Astrocyte of the spinal cord (primary cell): ENCODE measurements around the gene MMRN2.

Experiments used
- DNase-seq: peaks from one replicate; pipeline ENCODE4 v3.0.0; 2011; ENCODE audit warnings: low read depth, low spot score
- H3K4me3 ChIP-seq: 2 replicates; pipeline ENCODE4 v1.5.1; 2011; ENCODE audit warnings: low read depth, mild to moderate bottlenecking, low read length, moderate library complexity
- in situ Hi-C: cut with HindIII; loops from 2 replicates; pipeline ENCODE4 v1.10.0; 2017; ENCODE audit warnings: low sequenced_read_pairs
- TF ChIP-seq, protein P1 (sequence below): IDR thresholded peaks from 2 replicates; pipeline ENCODE4 v1.5.1; 2012; ENCODE audit warnings: low read depth, mild to moderate bottlenecking, low read length, inconsistent platforms

MMRN2 gene

DNA sequence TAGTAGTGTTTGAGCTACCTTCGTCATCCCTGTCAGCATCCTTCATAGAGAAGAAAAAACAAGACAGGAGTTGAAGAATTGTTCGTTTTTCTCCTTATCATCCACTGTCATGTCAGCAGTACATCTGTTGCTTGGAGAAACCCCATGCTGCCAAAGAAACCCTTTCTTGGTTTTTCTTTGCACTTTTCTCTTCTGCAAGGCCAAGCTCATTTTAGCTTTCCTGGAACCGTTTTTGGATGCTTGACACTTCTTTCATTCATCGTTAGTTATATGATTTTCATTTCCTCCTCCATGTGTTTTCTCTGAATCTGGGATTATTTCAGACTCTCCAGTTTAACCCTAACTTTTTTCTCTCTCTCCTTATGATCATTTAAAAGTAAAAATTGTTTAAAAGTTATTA lies 58.9 kb downstream of the MMRN2 start:
- DNase-seq, result no peak
- H3K4me3 ChIP-seq, result no peak overlapping the region
- in situ Hi-C loops, result no loop called here
- TF ChIP-seq, protein P1, sequence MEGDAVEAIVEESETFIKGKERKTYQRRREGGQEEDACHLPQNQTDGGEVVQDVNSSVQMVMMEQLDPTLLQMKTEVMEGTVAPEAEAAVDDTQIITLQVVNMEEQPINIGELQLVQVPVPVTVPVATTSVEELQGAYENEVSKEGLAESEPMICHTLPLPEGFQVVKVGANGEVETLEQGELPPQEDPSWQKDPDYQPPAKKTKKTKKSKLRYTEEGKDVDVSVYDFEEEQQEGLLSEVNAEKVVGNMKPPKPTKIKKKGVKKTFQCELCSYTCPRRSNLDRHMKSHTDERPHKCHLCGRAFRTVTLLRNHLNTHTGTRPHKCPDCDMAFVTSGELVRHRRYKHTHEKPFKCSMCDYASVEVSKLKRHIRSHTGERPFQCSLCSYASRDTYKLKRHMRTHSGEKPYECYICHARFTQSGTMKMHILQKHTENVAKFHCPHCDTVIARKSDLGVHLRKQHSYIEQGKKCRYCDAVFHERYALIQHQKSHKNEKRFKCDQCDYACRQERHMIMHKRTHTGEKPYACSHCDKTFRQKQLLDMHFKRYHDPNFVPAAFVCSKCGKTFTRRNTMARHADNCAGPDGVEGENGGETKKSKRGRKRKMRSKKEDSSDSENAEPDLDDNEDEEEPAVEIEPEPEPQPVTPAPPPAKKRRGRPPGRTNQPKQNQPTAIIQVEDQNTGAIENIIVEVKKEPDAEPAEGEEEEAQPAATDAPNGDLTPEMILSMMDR, result no peak

- no peak for DNase-seq
- H3K4me3 ChIP-seq, result no peak overlapping the region
- TF ChIP-seq, protein P1, result no peak
- in situ Hi-C loops, result no loop called here
Measured at GRCh38 chr10:86889997-86890396, 67.4 kb downstream of the MMRN2 start.

DNA sequence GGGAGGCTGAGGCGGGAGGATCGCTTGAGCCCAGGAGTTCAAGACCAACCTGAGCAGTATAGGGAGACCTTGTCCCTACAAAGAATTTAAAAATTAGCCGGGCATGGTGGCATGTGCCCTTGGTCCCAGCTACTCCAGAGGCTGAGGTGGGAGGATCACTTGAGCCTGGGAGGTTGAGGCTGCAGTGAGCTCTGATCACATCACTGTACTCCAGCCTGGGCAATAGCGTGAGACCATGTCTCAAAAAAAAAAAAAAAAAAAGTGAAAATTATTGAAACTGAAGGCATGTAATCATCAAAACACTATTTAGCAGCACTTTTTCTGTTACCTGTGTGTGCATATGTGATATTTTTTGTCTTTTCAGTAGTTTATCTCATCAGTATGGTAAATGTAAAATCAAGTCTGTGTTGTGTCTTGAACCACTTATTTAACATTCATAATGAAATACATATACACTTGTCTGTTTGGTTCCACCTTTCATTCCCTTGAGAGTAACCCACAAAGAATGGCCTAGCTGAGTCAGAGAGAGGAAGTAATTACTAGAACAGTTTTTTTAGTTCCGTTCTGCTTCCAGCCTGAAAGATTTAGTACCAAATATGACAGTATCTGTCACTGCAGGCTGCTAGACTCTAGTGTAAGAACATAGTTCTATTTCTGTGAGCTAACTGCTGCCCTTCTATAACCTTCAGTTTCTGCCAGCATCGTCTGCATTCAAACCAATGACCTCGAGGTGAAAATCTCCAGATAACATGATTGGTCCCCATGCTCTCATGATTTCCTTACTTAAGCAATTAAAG lies 68.6 kb downstream of the MMRN2 start:
- in situ Hi-C loops, result no loop called here
- peak; percentile 51 for DNase-seq
- no peak overlapping the region for H3K4me3 ChIP-seq
- TF ChIP-seq, protein P1, result no peak
